CD14-positive monocyte (primary cell): ENCODE data around the gene INPPL1. TPM values are rescaled to one million over a fixed set of nuclear protein-coding genes. Genes with fewer than 3 reads are reported as not detected.
A peak's percentile ranks its signal among the peaks of the same experiment; 100 is the strongest.
"Not testable (repeated sequence)": the region's sequence is repeated elsewhere in the genome, so short reads cannot be mapped to it uniquely, and the experiment has no call there.

Source experiments
- DNase-seq, 3 donors: peaks; one replicate each; pipeline ENCODE4 v3.0.0-alpha.2; 2011 to 2022
- H2AFZ ChIP-seq: 2 replicates; pipeline ENCODE4 v1.6.0; 2012; ENCODE audit warnings: mild to moderate bottlenecking, low read depth, low read length, inconsistent platforms; ENCODE audit not compliant: insufficient read depth, poor library complexity, severe bottlenecking
- H3K27ac ChIP-seq, 2 donors: 1 replicate in 1 of 2; 2 replicates in 1 of 2; pipeline ENCODE4 v1.5.1; 2012 to 2013; ENCODE audit warnings: low read length in 2 of 2, control low read depth in 1 of 2, inconsistent platforms in 1 of 2, low read depth in 1 of 2, mild to moderate bottlenecking in 1 of 2
- H3K27me3 ChIP-seq, 2 donors: one replicate each; pipeline versions ENCODE4 v1.6.0 to v1.6.1; 2011 to 2013; ENCODE audit warnings: low read length in 2 of 2; ENCODE audit not compliant: control insufficient read depth in 2 of 2, insufficient read depth in 2 of 2
- H3K36me3 ChIP-seq, 2 donors: replicated peaks in 1 of 2; 1 replicate in 1 of 2; 2 replicates in 1 of 2; pipeline versions ENCODE4 v1.5.1 to v1.6.1; 2012 to 2013; ENCODE audit warnings: low read length in 2 of 2, control low read depth in 1 of 2, inconsistent platforms in 1 of 2, mild to moderate bottlenecking in 1 of 2; ENCODE audit not compliant: insufficient read depth in 2 of 2, control insufficient read depth in 1 of 2
- H3K4me1 ChIP-seq, 2 donors: 1 replicate in 1 of 2; 2 replicates in 1 of 2; pipeline versions ENCODE4 v1.5.1 to v1.6.1; 2012 to 2013; ENCODE audit warnings: low read length in 2 of 2, control low read depth in 1 of 2, inconsistent platforms in 1 of 2, mild to moderate bottlenecking in 1 of 2, moderate library complexity in 1 of 2; ENCODE audit not compliant: insufficient read depth in 2 of 2, control insufficient read depth in 1 of 2
- H3K4me2 ChIP-seq: replicated peaks from 2 replicates; pipeline ENCODE3; 2012; ENCODE audit warnings: low read length, moderate library complexity, mild to moderate bottlenecking; ENCODE audit not compliant: poor library complexity, severe bottlenecking; ENCODE audit errors: extremely low read depth
- H3K4me3 ChIP-seq, 3 experiments: fragments of 200-600 bp in 1 of 3; sonication (generic) in 1 of 3; replicated peaks in 1 of 3; 1 replicate in 2 of 3; 2 replicates in 1 of 3; pipeline ENCODE4 v1.5.1; 2011 to 2013; ENCODE audit warnings: low read length in 3 of 3, mild to moderate bottlenecking in 3 of 3, control low read depth in 2 of 3, low read depth in 2 of 3, inconsistent platforms in 1 of 3, moderate library complexity in 1 of 3
- H3K79me2 ChIP-seq: 2 replicates; pipeline ENCODE4 v1.6.0; 2012; ENCODE audit warnings: mild to moderate bottlenecking, control low read depth, inconsistent platforms, low read length, moderate library complexity; ENCODE audit not compliant: insufficient read depth
- H3K9ac ChIP-seq: 2 replicates; pipeline ENCODE4 v1.6.0; 2017; ENCODE audit warnings: low read length, mild to moderate bottlenecking; ENCODE audit not compliant: insufficient read depth, poor library complexity, severe bottlenecking
- H3K9me3 ChIP-seq, 2 donors: replicated peaks in 1 of 2; 1 replicate in 1 of 2; 2 replicates in 1 of 2; pipeline versions ENCODE4 v1.5.1 to v1.6.1; 2012 to 2013; ENCODE audit warnings: low read length in 2 of 2, control low read depth in 1 of 2; ENCODE audit not compliant: control insufficient read depth in 1 of 2, insufficient read depth in 1 of 2
- H4K20me1 ChIP-seq: 2 replicates; pipeline ENCODE4 v1.6.0; 2012; ENCODE audit warnings: mild to moderate bottlenecking, low read length, control low read depth, moderate library complexity; ENCODE audit not compliant: insufficient read depth
- H3K27ac Mint-ChIP-seq, 7 donors: one replicate each; pipeline ENCODE4 v1.8.0; 2020; ENCODE audit warnings: mild to moderate bottlenecking in 7 of 7, mixed read lengths in 7 of 7, moderate library complexity in 6 of 7, inconsistent platforms in 2 of 7
- H3K27me3 Mint-ChIP-seq, 3 donors: one replicate each; pipeline ENCODE4 v1.8.0; 2021 to 2022; ENCODE audit warnings: low read depth in 3 of 3, mild to moderate bottlenecking in 3 of 3, mixed read lengths in 3 of 3, moderate library complexity in 3 of 3, inconsistent platforms in 1 of 3
- H3K36me3 Mint-ChIP-seq, 2 donors: one replicate each; pipeline ENCODE4 v1.8.0; 2020; ENCODE audit warnings: mixed read lengths in 2 of 2, inconsistent platforms in 1 of 2, mild to moderate bottlenecking in 1 of 2
- H3K4me1 Mint-ChIP-seq: one replicate; pipeline ENCODE4 v1.8.0; 2020; ENCODE audit warnings: mild to moderate bottlenecking, mixed read lengths
- H3K4me3 Mint-ChIP-seq, 2 donors: one replicate each; pipeline ENCODE4 v1.8.0; 2020; ENCODE audit warnings: mild to moderate bottlenecking in 2 of 2, mixed read lengths in 2 of 2, moderate library complexity in 1 of 2
- H3K9me3 Mint-ChIP-seq, 7 donors: one replicate each; pipeline ENCODE4 v1.8.0; 2020 to 2022; ENCODE audit warnings: mixed read lengths in 7 of 7, mild to moderate bottlenecking in 6 of 7, moderate library complexity in 6 of 7, inconsistent platforms in 2 of 7
- CTCF ChIP-seq: fragments of 200-600 bp; IDR thresholded peaks from one replicate; pipeline ENCODE4 v1.8.0; 2022; ENCODE audit warnings: antibody characterized with exemption, mild to moderate bottlenecking
- WGBS: methylation state at CpG from one replicate; pipeline ENCODE4 v1.1.5; 2013; ENCODE audit warnings: missing lambda C conversion rate; ENCODE audit not compliant: insufficient coverage; 5-methylcytosine and 5-hydroxymethylcytosine counted together
- intact Hi-C, 2 donors: fragments of 100-400 bp; cut with micrococcal nuclease; formaldehyde crosslinking; loops; one replicate each; pipeline versions ENCODE4 v1.15.0 to v1.15.1; 2023
- polyA plus RNA-seq, 3 donors: library from polyadenylated mRNA; depleted of rRNA in 1 of 3; unstranded in 2 of 3; stranded (reverse) in 1 of 3; fragments of 300-500 nt in 2 of 3; fragments of >200 nt in 1 of 3; fragmentation: Illumina TruSeq in 2 of 3; gene quantifications; 1 replicate in 2 of 3; 2 replicates in 1 of 3; pipeline ENCODE4 v1.2.3, GENCODE V29; 2012 to 2021

Gene INPPL1
- polyA plus RNA-seq, 3 donors, result 11.8 to 390 (median 12.6) TPM

GRCh38 chr11:72179804-72180396, 44.7 kb upstream of the INPPL1 start:
- Histone ChIP-seq H3K27me3 (peaks cover 0 to 2% of the 10 kb centered on the region in 2 donors), H3K4me1 (peaks cover 6 to 18% of the 10 kb centered on the region in 2 donors), H3K79me2 (no peaks in the 10 kb centered on the region), H4K20me1 (no peaks in the 10 kb centered on the region), H2AFZ (no peak overlapping the region), H3K27ac (no peak overlapping the region), H3K4me2 (no peak overlapping the region), H3K9me3 (no peaks in the 10 kb centered on the region), H3K4me3 (no peak overlapping the region), H3K9ac (no peak overlapping the region), H3K36me3 (no peaks in the 10 kb centered on the region)
- H3K27ac Mint-ChIP-seq, result no peak overlapping the region
- no peaks in the 10 kb centered on the region for H3K36me3 Mint-ChIP-seq
- DNase-seq, result no peak
- TF ChIP-seq CTCF, result no peak
- peaks cover 2 to 9% (median 5%) of the 10 kb centered on the region in 3 donors for H3K27me3 Mint-ChIP-seq
- peaks cover 13% of the 10 kb centered on the region for H3K4me1 Mint-ChIP-seq
- no peak overlapping the region for H3K4me3 Mint-ChIP-seq
- 78% methylated on average over 1 of the region's 4 CpGs for WGBS
- intact Hi-C loops, result loop anchor here in 1 of 2 donors (5.0 kb wide), 1 partner anchor 47 kb away; no protein-coding TSS in a partner anchor
- peaks cover 0 to 2% (median 0%) of the 10 kb centered on the region in 7 donors for H3K9me3 Mint-ChIP-seq

- 96% methylated on average over 5 of the region's 7 CpGs for WGBS
- not testable (repeated sequence) for H3K9ac ChIP-seq, H3K9me3 ChIP-seq, H3K27me3 ChIP-seq, H3K9me3 Mint-ChIP-seq, H4K20me1 ChIP-seq, H3K36me3 Mint-ChIP-seq, H3K36me3 ChIP-seq, H3K4me2 ChIP-seq, H3K79me2 ChIP-seq, H2AFZ ChIP-seq, H3K4me3 ChIP-seq, DNase-seq, H3K27me3 Mint-ChIP-seq, H3K4me3 Mint-ChIP-seq
- H3K27ac Mint-ChIP-seq, result peak overlapping the region in 4 of 7 donors; percentile 9 to 77 (median 48)
- H3K4me1 Mint-ChIP-seq, result peaks cover 13% of the 10 kb centered on the region
- H3K27ac ChIP-seq, result peak overlapping the region; percentile 35 to 63
- intact Hi-C loops, result loop anchor here in 1 of 2 donors (5.0 kb wide), 1 partner anchor 46 kb away; no protein-coding TSS in a partner anchor
- H3K4me1 ChIP-seq, result peaks cover 6 to 18% of the 10 kb centered on the region in 2 donors
These were observed 43.5 kb upstream of the INPPL1 start for GRCh38 chr11:72180892-72181552.

- Histone ChIP-seq H3K27ac (peak overlapping the region; percentile 35 to 63), H3K4me1 (peaks cover 6 to 18% of the 10 kb centered on the region in 2 donors)
- WGBS, result 100% methylated on average over 1 of the region's 3 CpGs
- H3K4me3 ChIP-seq, H2AFZ ChIP-seq, H3K9me3 ChIP-seq, H4K20me1 ChIP-seq, H3K27me3 ChIP-seq, H3K27me3 Mint-ChIP-seq, H3K36me3 ChIP-seq, H3K9ac ChIP-seq, H3K36me3 Mint-ChIP-seq, DNase-seq, H3K4me2 ChIP-seq, H3K4me3 Mint-ChIP-seq, H3K79me2 ChIP-seq, H3K9me3 Mint-ChIP-seq: not testable (repeated sequence)
- intact Hi-C loops, result loop anchor here in 1 of 2 donors (5.0 kb wide), 1 partner anchor 46 kb away; no protein-coding TSS in a partner anchor
- H3K4me1 Mint-ChIP-seq, result peaks cover 13% of the 10 kb centered on the region
- H3K27ac Mint-ChIP-seq, result peak overlapping the region in 4 of 7 donors; percentile 7 to 77 (median 48)
These were observed 43.0 kb upstream of the INPPL1 start for GRCh38 chr11:72181553-72181958.
